ENCODE data around the gene MKRN2. TPM values are rescaled to one million over a fixed set of nuclear protein-coding genes. Genes with fewer than 3 reads are reported as not detected.

Gene MKRN2
- total and polyA plus RNA-seq, 3 donors from 2014 or later, result 82.6 to 117 (median 93.6) TPM

- no peak for DNase-seq
- H3K36me3 ChIP-seq (ENCODE audit: low read depth, missing control alignments), result no peaks in the 10 kb centered on the region
- H3K27ac ChIP-seq, result peak overlapping the region; percentile 64 to 79
- H3K27me3 ChIP-seq, result no peaks in the 10 kb centered on the region
- H3K4me1 ChIP-seq, result peaks cover 16% of the 10 kb centered on the region
- TF ChIP-seq POLR2A (IDR thresholded peaks at IDR 0.05) (no peak), CTCF (IDR thresholded peaks at IDR 0.05) (no peak)
- H3K9me3 ChIP-seq, result no peaks in the 10 kb centered on the region
- 69 to 77% methylated on average over 3 of the region's 3 CpGs for WGBS, 2 donors
- intact Hi-C loops (cut with DNase I; ENCODE audit: low total_unique reads), result no loop called here
- no peak overlapping the region for H3K4me3 ChIP-seq
These were observed 36.6 kb downstream of the MKRN2 start for GRCh38 chr3:12593473-12593872.

DNA sequence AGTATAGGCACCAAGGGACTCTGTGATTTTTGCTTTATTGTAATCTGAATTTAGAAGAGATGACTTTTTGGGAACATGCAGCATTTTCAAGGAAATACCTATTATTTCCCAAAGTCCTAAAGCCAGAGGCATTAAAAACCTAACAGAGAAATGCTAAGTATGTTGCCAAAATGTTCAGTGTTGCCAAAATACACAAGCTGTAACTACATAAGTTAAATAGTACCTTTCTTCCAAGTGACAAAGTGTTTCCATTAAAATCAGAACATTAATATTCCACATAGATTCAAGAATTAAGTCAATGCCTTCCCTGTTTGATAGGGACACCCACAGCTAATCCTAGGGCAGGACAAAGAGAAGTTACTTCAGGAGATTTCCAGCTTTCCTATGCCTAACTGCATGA is 42.0 kb downstream of the MKRN2 start:
- peak overlapping the region in 1 of 2 donors; percentile 14 for H3K27ac ChIP-seq
- intact Hi-C loops (cut with DNase I; ENCODE audit: low total_unique reads), result no loop called here

GRCh38 chr3:12601072-12601471 is 44.2 kb downstream of the MKRN2 start:
- intact Hi-C loops (cut with DNase I; ENCODE audit: low total_unique reads), result no loop called here
- DNase-seq, result no peak

More for the DNA sequence above, 42.0 kb downstream of the MKRN2 start:
- no peak for DNase-seq
- Histone ChIP-seq H3K9me3 (no peaks in the 10 kb centered on the region), H3K4me1 (peaks cover 13% of the 10 kb centered on the region), H3K36me3 (ENCODE audit: low read depth, missing control alignments) (no peaks in the 10 kb centered on the region), H3K27me3 (no peaks in the 10 kb centered on the region), H3K4me3 (no peak overlapping the region)
- TF ChIP-seq POLR2A (IDR thresholded peaks at IDR 0.05), result no peak
- TF ChIP-seq CTCF (IDR thresholded peaks at IDR 0.05), result no peak

GRCh38 chr3:12603969-12604368 is 47.1 kb downstream of the MKRN2 start:
- Histone ChIP-seq H3K4me3 (no peak overlapping the region), H3K4me1 (peaks cover 10% of the 10 kb centered on the region), H3K27me3 (no peaks in the 10 kb centered on the region), H3K36me3 (ENCODE audit: low read depth, missing control alignments) (no peaks in the 10 kb centered on the region), H3K9me3 (no peaks in the 10 kb centered on the region), H3K27ac (no peak overlapping the region)
- no peak for DNase-seq
- intact Hi-C loops (cut with DNase I; ENCODE audit: low total_unique reads), result no loop called here
- TF ChIP-seq POLR2A (IDR thresholded peaks at IDR 0.05) (no peak), CTCF (IDR thresholded peaks at IDR 0.05) (no peak)
- WGBS, 2 donors, result 77 to 93% methylated on average over 2 of the region's 2 CpGs

More at GRCh38 chr3:12601072-12601471, 44.2 kb downstream of the MKRN2 start:
- Histone ChIP-seq H3K4me3 (no peak overlapping the region), H3K27ac (no peak overlapping the region), H3K9me3 (no peaks in the 10 kb centered on the region), H3K36me3 (ENCODE audit: low read depth, missing control alignments) (no peaks in the 10 kb centered on the region), H3K4me1 (peaks cover 10% of the 10 kb centered on the region), H3K27me3 (no peaks in the 10 kb centered on the region)
- TF ChIP-seq POLR2A (IDR thresholded peaks at IDR 0.05), result no peak
- TF ChIP-seq CTCF (IDR thresholded peaks at IDR 0.05), result no peak
- 58 to 84% methylated on average over 1 of the region's 1 CpG for WGBS, 2 donors

DNA sequence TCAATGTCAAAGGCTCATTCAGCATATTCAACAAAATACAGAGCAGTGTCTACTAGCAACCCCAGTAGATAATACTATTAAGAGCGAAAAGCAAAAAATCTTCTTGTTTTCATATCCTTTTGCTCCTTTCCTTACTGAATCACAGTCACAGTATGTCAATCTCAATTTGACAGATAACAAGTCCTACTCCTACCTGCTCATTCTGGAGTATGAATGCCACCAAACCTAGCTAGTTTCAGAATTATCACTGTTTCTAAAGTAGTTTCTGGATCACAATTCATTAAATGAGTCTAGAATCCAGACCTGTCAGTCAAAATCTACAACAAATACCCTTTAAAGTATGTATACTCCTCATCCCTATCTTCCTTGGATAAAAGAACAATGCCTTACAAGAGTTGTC is 51.5 kb downstream of the MKRN2 start:
- no peak for DNase-seq
- H3K4me1 ChIP-seq, result no peaks in the 10 kb centered on the region
- H3K27ac ChIP-seq, result no peak overlapping the region
- no peaks in the 10 kb centered on the region for H3K27me3 ChIP-seq
- intact Hi-C loops (cut with DNase I; ENCODE audit: low total_unique reads), result no loop called here
- H3K9me3 ChIP-seq, result no peaks in the 10 kb centered on the region
- no peaks in the 10 kb centered on the region for H3K36me3 ChIP-seq (ENCODE audit: low read depth, missing control alignments)
- H3K4me3 ChIP-seq, result no peak overlapping the region
- WGBS, 2 donors, result 84 to 91% methylated on average over 1 of the region's 1 CpG
- TF ChIP-seq CTCF (IDR thresholded peaks at IDR 0.05) (no peak), POLR2A (IDR thresholded peaks at IDR 0.05) (no peak)

All from testis (tissue), 3 donors.